IPS DF 19.7 (cell line): Measurements from ENCODE around the gene CYP1A2.
"Not testable (repeated sequence)": the region's sequence is repeated elsewhere in the genome, so short reads cannot be mapped to it uniquely, and the experiment has no call there.

Experiments used
- DNase-seq: peaks from one replicate; pipeline ENCODE4 v3.0.0-alpha.2; 2013; ENCODE audit warnings: low read depth, low spot score

CYP1A2 gene

GRCh38 chr15:74776821-74777768 lies 28.4 kb downstream of the CYP1A2 start:
- no peak for DNase-seq

DNA sequence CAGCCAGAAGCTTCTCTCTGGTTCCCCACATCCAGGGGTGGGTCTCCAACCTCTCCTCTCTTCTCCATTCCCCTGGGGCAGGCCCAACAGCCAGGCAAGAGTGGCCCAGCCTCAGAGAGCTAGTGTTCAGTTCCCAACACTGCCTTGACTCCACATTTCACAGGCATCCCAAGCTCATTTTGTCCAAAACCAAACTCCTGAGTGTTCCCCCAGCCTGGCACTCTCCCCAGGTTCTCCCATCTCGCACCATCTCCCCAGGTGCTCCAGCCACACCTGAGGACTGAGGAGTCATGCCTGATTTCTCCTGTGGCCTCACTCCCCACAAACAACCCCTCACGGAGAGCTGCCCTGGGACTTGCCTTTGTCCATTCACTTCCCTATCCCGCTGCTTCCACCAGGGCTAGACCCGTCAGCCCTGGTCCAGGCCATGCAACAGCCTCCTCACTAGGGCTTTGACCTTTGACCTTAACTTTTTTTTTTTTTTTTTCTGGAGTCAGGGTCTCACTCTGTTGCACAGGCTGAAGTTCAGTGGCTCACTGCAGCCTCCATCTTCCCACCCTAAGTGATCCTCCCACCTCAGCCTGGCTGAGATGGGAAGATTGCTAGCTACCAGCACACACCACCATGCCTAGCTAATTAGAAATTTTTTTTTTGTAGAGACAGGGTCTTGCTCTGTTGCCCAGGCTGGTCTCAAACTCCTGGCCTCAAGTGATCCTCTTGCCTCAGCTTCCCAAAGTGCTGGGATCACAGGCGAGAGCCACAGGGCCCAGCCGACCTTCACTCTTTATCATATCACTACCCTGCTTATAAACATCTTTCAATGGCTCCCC lies 29.3 kb downstream of the CYP1A2 start:
- no peak for DNase-seq

- DNase-seq: no peak
These were observed 29.9 kb downstream of the CYP1A2 start for GRCh38 chr15:74778599-74778970.

- DNase-seq: no peak
These were observed 30.6 kb downstream of the CYP1A2 start for GRCh38 chr15:74779162-74779648.

DNA sequence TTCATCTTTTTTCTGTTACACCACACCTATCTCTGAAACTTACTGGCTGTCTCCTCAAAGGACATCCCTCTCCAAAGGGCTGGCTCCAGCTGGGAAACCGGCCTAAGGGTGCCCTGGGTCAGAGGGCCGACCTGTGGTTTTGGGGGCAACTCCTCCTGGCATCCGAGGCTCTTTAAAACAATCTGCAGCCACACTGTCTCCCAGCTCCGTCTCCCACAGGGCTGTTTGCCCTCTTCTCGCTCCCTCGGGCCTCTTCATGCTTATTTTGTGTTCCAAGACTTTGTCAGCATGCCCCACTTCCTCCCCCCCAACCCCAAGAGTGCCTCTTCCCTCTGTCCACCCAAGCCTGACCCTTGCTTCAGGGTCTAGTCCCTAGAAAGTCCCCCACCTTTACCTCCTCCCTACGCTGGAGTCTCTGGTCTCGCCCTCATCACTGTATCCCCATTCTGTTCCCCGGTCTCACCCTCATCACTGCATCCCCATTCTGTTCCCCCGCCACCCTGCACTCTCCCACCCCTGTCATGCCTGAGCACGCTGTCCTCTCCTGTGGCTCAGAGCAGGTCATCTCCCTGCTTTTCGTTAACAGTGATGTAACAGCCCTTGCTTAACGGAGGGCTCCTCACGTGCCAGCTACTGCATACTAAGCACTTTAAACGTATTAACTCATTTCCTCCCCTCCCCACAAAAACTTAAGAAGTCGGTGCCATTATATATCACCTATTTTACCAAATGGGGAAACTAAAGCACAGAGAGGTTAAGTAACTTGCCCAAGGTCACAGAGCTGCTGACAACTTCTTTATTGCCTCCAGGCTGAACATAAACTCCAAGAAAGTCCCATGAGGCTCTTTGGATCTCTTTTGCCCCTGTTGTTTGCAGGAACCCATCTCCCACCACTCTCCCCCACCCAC lies 32.1 kb downstream of the CYP1A2 start:
- DNase-seq: no peak

GRCh38 chr15:74781431-74782258 lies 33.0 kb downstream of the CYP1A2 start, which contains the start of gene CSK:
CSK (plus strand) TSS chr15:74782080; CDS start chr15:74798298, 16,218 bp downstream.
- no peak for DNase-seq

DNA sequence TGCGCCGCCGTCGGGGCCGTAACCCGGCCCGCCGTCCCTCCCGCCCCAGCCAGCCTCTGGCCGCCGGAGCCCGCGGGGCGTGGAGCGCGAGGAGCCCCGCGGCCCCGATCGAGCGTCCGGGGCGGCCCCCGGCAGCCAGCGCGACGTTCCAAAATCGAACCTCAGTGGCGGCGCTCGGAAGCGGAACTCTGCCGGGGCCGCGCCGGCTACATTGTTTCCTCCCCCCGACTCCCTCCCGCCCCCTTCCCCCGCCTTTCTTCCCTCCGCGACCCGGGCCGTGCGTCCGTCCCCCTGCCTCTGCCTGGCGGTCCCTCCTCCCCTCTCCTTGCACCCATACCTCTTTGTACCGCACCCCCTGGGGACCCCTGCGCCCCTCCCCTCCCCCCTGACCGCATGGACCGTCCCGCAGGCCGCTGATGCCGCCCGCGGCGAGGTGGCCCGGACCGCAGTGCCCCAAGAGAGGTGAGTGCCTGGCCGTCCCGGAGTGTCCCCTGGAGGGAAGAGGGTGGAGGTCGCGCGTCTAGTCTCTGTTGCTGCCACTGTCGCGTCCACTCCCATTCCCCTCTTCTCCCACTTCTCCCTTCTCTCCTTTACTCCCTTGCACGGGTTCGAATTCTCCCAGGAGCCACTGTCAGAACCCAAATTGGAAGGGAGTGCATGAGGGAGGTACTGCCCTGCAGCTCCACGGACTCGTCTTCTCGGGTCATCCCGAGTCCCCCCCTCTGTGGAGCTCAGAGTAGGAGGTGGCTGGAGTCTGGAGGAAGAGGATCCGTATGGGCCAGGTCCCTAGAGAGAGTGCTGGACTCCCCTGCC lies 33.8 kb downstream of the CYP1A2 start:
- no peak for DNase-seq

- DNase-seq: no peak
These were observed 34.6 kb downstream of the CYP1A2 start for GRCh38 chr15:74783072-74783807.

- no peak for DNase-seq
These were observed 35.1 kb downstream of the CYP1A2 start for GRCh38 chr15:74783808-74784175.

GRCh38 chr15:74784426-74785193 lies 36.0 kb downstream of the CYP1A2 start:
- no peak for DNase-seq

- DNase-seq: no peak
These were observed 36.8 kb downstream of the CYP1A2 start for GRCh38 chr15:74785194-74786032.

GRCh38 chr15:74786081-74786480 lies 37.4 kb downstream of the CYP1A2 start:
- not testable (repeated sequence) for DNase-seq

GRCh38 chr15:74786551-74787165 lies 38.0 kb downstream of the CYP1A2 start:
- no peak for DNase-seq

DNA sequence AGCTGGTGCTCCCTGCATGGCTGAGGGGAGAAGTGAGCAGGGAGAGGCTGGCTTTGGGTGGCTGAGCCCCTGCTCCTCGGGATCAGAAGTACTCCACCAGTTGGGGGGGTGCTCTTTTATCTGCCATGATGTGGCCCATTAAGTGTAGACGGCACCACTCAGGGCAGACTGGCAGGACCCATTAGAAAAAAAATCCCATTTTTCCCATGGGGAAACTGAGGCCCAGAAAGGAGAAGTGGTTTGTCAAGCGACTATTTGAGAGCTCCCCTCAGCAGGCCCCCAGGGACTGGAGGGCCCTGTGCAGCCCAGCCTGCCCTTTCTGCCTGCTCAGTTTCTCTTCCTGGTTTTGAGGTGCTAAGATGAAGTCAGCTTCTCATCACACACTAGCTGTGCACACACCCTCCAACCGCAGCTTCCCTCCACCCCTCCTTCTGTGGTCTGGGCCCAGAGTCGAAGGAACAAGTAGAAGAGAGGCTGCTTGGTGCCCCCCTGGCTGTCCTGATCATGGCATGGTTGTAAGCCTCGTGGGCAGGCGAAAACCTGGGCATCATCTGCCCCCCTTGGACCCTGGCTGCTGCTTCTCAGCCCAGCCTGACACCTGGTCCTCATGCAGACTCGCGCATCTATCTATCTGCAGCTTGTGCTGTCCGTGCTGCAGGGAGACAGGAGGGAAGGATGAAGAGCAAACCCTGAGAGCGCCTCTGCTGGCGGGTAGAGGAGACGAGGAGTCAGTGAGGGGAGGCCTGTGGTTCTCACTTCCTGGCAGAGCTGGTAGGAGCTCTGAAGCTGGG lies 38.8 kb downstream of the CYP1A2 start:
- DNase-seq: no peak

DNA sequence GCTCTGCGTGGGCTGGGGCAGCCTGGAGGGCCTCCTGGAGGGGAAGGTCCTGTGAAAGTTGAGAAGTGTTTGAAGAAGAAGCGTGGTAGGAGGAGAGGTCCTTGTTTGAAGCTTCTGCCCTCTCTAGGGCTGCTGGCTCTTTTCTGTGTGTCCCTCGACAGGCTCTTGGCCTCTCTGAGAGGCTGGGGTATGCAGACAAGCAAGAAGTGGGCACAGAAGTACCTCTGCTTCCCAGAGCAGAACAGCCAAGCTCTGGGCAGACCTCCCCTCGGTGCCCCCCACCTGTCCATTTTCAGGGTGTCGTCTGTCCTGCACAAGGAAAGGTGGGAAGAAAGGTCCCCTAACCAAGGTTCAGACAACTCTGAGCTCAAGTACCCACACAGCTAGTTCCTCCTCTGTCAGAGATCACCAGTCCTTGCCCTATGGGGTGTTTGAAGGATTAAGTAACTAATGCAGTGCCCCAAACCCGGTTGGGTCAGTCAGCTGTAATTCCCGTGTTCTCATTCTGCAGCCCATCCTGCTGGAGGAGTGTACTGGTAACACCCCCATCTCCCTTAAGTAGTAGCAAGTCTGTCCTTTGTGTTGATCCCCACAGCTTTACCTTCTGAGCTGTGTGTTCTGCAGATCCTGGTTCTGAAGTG lies 39.5 kb downstream of the CYP1A2 start:
- DNase-seq: no peak
